ENCODE data around the gene CYP4B1.
"Not testable (repeated sequence)": the region's sequence is repeated elsewhere in the genome, so short reads cannot be mapped to it uniquely, and the experiment has no call there.

Gene CYP4B1

GRCh38 chr1:46816930-46817329 lies 18.1 kb downstream of the CYP4B1 start:
- DNase-seq (ENCODE audit: low spot score), result no peak

DNA sequence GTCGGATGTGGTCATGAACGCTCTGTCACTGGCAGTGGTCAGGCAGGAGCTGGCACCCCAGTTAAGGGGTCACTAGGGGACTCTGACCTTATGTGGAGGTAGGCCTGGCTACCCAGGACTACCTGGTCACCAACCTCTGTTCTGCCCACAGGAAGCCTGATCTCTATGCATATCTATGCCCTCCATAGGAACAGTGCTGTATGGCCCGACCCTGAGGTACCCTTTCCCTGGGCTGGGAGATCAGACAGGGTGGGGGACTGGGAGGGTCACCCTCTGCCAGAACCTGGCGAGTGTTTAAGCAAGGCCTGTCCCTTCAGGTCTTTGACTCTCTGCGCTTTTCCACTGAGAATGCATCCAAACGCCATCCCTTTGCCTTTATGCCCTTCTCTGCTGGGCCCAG lies 19.0 kb downstream of the CYP4B1 start:
- no peak for DNase-seq (ENCODE audit: low spot score)

DNA sequence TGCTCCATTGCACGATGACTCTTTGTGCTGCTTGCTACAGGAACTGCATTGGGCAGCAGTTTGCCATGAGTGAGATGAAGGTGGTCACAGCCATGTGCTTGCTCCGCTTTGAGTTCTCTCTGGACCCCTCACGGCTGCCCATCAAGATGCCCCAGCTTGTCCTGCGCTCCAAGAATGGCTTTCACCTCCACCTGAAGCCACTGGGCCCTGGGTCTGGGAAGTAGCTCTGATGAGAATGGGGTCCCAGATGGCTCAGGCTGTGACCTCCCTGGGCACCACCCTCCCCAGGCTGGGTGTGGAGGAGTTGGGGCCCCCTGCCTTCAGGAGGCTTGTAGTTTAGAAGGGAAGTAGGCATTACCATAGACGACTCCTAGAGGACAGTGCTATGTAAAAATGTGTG lies 19.7 kb downstream of the CYP4B1 start:
- DNase-seq (ENCODE audit: low spot score), result no peak

DNA sequence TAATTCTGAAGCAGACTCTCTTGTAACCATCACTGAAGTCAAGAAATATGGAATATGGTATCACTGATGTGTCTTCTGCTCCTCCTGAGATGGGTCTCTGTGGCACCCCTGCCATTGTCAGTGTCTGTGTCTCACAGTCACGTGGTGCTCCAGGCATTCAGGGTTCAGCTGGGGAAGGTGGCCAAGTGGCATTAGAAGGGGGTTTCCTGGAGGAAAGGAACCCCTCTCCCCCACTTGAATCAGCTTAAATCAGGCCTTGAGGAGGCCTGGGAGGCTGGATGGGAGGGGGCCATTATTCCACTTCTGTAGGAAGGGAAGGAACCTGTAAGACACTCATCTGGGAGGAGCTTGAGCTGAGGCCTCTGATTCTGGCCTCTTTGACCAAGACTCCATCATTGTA lies 20.5 kb downstream of the CYP4B1 start:
- no peak for DNase-seq (ENCODE audit: low spot score)

GRCh38 chr1:46820076-46820475 lies 21.2 kb downstream of the CYP4B1 start:
- no peak for DNase-seq (ENCODE audit: low spot score)

- DNase-seq (ENCODE audit: low spot score), result no peak
Observed at GRCh38 chr1:46820560-46821060, 21.8 kb downstream of the CYP4B1 start.

GRCh38 chr1:46822248-46822826 lies 23.5 kb downstream of the CYP4B1 start:
- DNase-seq (ENCODE audit: low spot score), result no peak

DNA sequence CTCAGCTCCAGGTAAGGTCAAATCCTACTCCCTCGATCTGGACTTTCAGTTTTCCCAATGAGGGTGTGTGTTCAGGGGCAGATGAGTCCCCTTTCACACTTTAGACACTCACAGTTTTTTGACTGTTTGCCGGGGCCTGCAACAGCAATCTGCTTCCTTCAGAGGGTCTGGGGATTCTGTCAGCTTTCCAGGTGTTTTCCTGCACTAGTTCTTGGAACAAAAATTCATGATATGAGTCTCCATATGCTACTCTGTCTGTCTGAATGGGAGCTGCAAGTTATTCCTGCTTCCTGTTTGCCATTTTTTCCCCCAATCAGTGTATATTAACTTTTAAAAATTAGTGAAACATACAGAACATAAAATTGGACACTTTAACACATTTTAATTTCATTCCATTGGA lies 24.3 kb downstream of the CYP4B1 start:
- no peak for DNase-seq (ENCODE audit: low spot score)

GRCh38 chr1:46826892-46827291 lies 28.0 kb downstream of the CYP4B1 start:
- DNase-seq (ENCODE audit: low spot score), result not testable (repeated sequence)

- no peak for DNase-seq (ENCODE audit: low spot score)
Observed at GRCh38 chr1:46830665-46831322, 31.9 kb downstream of the CYP4B1 start.

GRCh38 chr1:46835469-46835868 lies 36.6 kb downstream of the CYP4B1 start:
- not testable (repeated sequence) for DNase-seq (ENCODE audit: low spot score)

- DNase-seq (ENCODE audit: low spot score), result not testable (repeated sequence)
Observed at GRCh38 chr1:46846386-46846785, 47.5 kb downstream of the CYP4B1 start.

- not testable (repeated sequence) for DNase-seq (ENCODE audit: low spot score)
Observed at GRCh38 chr1:46857660-46858065, 58.8 kb downstream of the CYP4B1 start.

DNA sequence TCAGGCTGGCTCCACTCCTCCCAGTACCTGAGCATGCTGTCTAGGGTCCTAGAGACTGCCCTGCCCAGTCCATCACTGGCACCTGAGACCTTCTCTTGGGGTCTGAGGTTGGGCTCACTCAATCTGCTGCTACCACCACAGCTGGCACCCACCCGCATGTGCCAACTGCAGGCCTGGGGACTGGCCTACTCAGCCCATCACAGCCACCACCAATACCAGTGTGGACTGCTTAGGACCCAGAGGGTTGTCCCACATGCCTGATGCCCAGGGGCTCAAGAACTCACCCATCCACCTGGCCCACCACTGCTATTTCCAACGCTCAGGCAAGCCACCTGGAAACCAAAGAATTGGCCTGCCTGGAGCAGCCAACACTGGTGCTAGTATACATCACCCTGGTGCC lies 63.5 kb downstream of the CYP4B1 start:
- DNase-seq (ENCODE audit: low spot score), result no peak

All from hematopoietic multipotent progenitor cell treated with erythropoietin and hydrocortisone succinate and interleukin-3 and kit ligand, for 17 days (in vitro differentiated cells).